Measurements from ENCODE around the gene PUDP. TPM values are rescaled to one million over a fixed set of nuclear protein-coding genes. Genes with fewer than 3 reads are reported as not detected.
A peak's percentile ranks its signal among the peaks of the same experiment; 100 is the strongest.

PUDP gene
- total RNA-seq, 2 experiments from 2014 or later: 16.6 to 18.4 TPM

GRCh38 chrX:7090641-7091040, 57.3 kb downstream of the PUDP start:
- no peaks in the 10 kb centered on the region for H3K27me3 Mint-ChIP-seq
- intact Hi-C loops (cut with micrococcal nuclease): no loop called here

DNA sequence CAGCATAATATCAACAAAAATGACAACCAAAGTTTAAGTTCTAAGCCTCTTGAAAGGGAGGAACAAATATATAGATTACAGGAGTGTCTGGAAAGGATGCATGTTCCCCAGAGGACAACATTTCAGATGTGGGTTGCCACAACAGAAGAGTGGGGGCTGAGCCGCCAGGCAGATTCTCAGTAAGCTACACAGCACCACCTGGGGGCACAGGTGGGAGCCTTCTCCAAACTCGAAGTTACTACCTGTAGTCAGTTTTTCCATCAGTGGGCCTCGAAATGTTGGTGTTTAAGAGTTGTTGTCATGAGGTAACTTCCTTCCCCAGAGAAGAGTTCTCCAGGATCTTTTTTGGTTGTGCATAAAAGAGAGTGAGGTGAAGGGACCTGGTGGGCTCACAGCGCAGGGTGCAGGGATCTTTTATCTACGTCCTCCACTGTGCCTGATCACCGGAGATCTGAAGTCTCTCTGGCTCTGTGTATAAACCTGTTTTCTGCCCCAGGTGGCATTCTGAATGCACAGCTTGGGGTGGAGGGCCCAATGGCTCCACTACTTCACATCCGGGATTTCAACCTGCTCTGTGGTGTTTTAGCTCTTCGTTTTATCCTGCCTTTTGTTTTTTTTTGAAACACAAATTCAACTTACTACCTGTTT, 58.9 kb downstream of the PUDP start:
- peak; percentile 68 for DNase-seq
- ChIA-PET CTCF (no interaction called here), POLR2A (no interaction called here)
- Mint-ChIP-seq H3K4me1 (ENCODE audit: low read depth) (peaks cover 52% of the 10 kb centered on the region), H3K4me3 (no peak overlapping the region), H3K27ac (peak overlapping the region; percentile 52), H3K9me3 (no peaks in the 10 kb centered on the region), H3K36me3 (ENCODE audit: low read depth) (peaks cover 2% of the 10 kb centered on the region), H3K27me3 (no peaks in the 10 kb centered on the region)
- peak; percentile 67 for ATAC-seq
- peak; percentile 35 for TF ChIP-seq CTCF (IDR thresholded peaks at IDR 0.05)
- intact Hi-C loops (cut with micrococcal nuclease): no loop called here

More at GRCh38 chrX:7090641-7091040, 57.3 kb downstream of the PUDP start:
- DNase-seq: no peak
- ChIA-PET POLR2A (no interaction called here), CTCF (no interaction called here)
- H3K27ac Mint-ChIP-seq: no peak overlapping the region
- TF ChIP-seq CTCF (IDR thresholded peaks at IDR 0.05): no peak
- H3K9me3 Mint-ChIP-seq: no peaks in the 10 kb centered on the region
- peaks cover 43% of the 10 kb centered on the region for H3K4me1 Mint-ChIP-seq (ENCODE audit: low read depth)
- H3K36me3 Mint-ChIP-seq (ENCODE audit: low read depth): peaks cover 3% of the 10 kb centered on the region
- no peak overlapping the region for H3K4me3 Mint-ChIP-seq
- ATAC-seq: no peak

GRCh38 chrX:7086384-7086783, 61.6 kb downstream of the PUDP start:
- H3K9me3 Mint-ChIP-seq: no peaks in the 10 kb centered on the region
- peaks cover 10% of the 10 kb centered on the region for H3K36me3 Mint-ChIP-seq (ENCODE audit: low read depth)
- H3K27ac Mint-ChIP-seq: no peak overlapping the region
- ChIA-PET CTCF (no interaction called here), POLR2A (no interaction called here)
- no peak overlapping the region for H3K4me3 Mint-ChIP-seq
- DNase-seq (peak; percentile 60), ATAC-seq (no peak)
- H3K27me3 Mint-ChIP-seq: no peaks in the 10 kb centered on the region
- peaks cover 68% of the 10 kb centered on the region for H3K4me1 Mint-ChIP-seq (ENCODE audit: low read depth)
- intact Hi-C loops (cut with micrococcal nuclease): no loop called here
- no peak for TF ChIP-seq CTCF (IDR thresholded peaks at IDR 0.05)

DNA sequence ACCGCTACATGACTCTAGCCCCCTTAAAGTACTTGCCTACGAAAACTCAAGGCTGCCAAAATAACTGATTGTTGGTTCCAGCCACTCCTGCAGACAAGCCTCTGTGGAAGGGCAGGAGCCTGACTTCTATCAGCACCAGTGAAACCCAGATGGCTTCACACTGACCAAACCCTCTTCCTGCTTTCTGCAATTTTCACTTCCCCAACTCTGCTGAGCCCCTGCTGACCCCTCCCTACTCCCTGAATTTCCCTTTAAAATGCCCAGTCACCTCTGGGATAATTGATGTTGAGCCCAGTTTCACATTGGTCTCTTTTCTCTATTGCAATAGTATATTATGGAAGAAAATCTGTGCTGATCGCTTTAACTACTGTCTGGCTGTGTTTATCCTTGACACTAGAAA, 62.1 kb downstream of the PUDP start:
- POLR2A ChIA-PET: no interaction called here
- DNase-seq (no peak), ATAC-seq (no peak)
- Mint-ChIP-seq H3K36me3 (ENCODE audit: low read depth) (peaks cover 10% of the 10 kb centered on the region), H3K27ac (no peak overlapping the region), H3K4me1 (ENCODE audit: low read depth) (peaks cover 68% of the 10 kb centered on the region), H3K4me3 (no peak overlapping the region), H3K27me3 (no peaks in the 10 kb centered on the region), H3K9me3 (no peaks in the 10 kb centered on the region)
- CTCF ChIA-PET: no interaction called here
- no peak for TF ChIP-seq CTCF (IDR thresholded peaks at IDR 0.05)
- intact Hi-C loops (cut with micrococcal nuclease): no loop called here

GRCh38 chrX:7084841-7085240, 63.1 kb downstream of the PUDP start:
- Mint-ChIP-seq H3K4me1 (ENCODE audit: low read depth) (peaks cover 61% of the 10 kb centered on the region), H3K36me3 (ENCODE audit: low read depth) (peaks cover 10% of the 10 kb centered on the region), H3K4me3 (no peak overlapping the region), H3K27ac (no peak overlapping the region), H3K9me3 (no peaks in the 10 kb centered on the region), H3K27me3 (no peaks in the 10 kb centered on the region)
- DNase-seq: no peak
- TF ChIP-seq CTCF (IDR thresholded peaks at IDR 0.05): no peak
- ChIA-PET CTCF (no interaction called here), POLR2A (no interaction called here)
- ATAC-seq: no peak
- intact Hi-C loops (cut with micrococcal nuclease): no loop called here
